H4 (cell line): ENCODE measurements around the gene GFI1. TPM values are rescaled to one million over a fixed set of nuclear protein-coding genes. Genes with fewer than 3 reads are reported as not detected.

Source experiments
- DNase-seq: peaks from one replicate; pipeline ENCODE4 v3.0.0-alpha.2; 2015; ENCODE audit warnings: low spot score
- total RNA-seq: library from RNA; depleted of rRNA; stranded (reverse); fragments of >200 nt; shearing (Covaris generic); gene quantifications from 2 replicates; pipeline ENCODE4 v1.2.3, GENCODE V29; 2014

GFI1 gene
- total RNA-seq, 1 experiment from 2014 or later, result 0.17 TPM

DNA sequence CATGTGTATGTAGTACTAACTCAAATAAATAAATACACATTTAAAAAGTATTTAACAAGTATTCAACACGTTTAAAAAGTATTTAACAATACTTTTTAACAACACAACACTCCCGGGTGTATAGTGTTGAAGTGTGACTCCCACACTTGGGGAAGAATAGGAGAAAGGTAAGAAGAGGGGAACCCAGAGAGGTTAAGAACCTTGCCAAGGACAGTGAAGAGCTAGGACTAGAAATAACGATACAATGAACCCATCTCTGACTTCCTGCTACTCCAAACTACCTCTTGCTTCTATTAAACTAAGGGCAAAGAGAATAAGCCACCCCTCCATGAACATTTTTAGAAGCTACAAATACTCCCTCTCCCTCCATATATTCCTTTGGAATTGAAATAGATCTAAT is 1.7 kb upstream of the GFI1 start:
- DNase-seq, result no peak

DNA sequence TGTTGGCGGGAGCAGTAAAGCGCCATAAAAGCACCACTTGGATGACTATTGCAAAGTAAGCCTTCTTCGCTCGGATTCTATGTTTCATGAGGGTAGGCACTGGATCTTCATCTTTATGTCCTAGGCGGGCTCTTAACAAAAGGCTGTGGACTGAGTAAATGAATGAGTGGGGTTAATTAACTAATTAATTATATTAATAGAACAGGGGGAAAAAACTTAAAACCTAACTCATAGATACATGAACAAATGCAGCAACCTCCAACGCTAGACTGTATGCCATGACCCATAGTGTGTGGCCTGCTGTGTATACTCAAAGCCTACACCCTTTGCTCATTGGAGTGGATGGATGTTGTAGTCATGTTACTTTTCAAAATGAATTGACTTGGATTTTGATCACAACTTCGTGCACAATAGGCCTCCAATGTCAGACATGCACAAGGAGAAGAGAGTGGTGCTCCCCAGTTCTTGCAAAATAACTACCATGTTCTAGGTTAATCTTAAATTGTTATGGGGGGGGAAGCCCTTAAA is 417 bp upstream of the GFI1 start:
- DNase-seq, result no peak

GRCh38 chr1:92485381-92486250 is 1.1 kb downstream of the GFI1 start:
- DNase-seq, result peak; percentile 10

DNA sequence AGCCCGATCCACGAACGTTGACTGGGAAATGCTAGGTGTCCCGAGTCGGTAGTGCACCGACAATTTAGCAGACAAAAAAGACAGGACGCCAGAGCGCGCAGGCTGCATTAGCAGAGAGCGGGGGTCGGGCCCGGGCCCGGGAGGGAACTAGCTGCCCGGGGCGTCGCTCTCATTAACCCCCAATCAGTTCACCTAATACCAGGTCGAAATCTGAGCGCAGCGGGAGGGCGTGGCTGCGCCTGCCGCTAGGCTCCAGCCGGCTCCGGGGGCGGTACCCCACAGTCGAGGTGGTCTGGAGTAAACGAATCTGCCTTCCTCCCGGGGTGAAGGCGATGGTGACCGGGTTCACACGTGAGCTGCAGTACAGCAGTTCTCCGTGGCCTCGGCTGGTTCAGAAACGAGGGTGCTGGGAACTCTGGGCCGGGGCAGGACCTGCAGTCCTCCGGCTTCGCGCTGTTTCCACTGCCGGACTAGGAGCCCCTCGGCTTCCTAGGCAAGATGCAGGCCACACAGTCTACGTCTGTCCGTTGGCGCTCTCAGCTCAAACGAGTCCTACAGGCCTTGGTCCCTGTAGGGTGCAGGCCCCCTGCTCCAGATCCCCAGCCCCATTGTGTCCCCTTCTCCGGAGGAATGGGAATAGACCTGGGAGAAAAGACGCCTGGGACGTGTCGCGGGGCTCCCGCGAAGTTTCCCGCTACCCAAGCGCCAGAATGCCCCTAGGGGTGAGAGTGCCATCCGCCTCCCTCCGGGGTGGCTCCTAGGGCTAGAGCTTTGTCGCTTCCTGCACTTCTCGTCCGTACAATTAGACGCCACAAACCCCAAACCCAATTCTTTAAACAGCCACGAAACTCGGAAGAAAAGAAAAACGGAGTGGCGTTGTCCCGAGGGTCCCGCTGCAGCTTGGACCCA is 2.0 kb downstream of the GFI1 start:
- no peak for DNase-seq

DNA sequence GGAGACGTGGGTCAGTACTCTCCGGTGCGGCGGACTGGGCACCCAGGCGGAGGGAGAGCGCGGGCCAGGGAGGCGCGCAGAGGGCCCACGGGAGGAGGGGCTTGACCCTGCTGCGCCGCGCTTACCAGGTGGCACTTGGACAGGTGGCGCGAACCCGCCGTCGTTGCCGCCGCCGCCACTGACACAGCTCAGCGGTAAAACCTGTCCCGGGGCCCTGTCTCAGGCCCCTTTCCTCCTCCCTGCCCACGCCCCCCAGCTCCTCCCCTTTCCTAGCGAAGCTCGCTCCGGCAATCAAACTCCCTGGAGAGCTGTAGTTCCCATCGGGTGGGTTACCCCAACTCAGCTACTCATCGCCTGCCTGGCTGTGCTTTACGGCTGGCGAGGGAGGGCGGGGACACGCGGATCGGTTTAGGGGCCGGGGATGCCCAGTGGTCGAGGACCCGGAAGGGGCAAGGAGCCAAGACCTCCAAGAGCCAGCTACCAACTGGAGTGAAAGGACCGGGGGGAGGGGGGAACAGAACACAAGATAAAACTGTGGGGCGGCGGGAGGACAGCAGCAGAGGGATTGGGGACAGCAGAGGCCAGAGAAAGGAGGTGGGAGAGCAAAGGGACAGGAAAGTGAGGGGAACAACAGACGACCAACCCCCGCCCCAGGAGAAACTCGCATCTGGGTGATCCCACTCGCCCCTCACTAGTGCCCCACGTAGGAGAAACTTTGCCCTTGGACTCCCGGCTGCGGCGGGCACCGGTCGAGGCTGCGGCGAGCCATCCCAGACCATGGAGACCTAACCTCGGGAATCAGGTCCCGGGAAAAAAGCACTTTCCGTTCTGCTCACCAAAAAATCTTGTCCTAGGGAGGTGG is 2.9 kb downstream of the GFI1 start:
- no peak for DNase-seq

GRCh38 chr1:92482665-92483609 is 3.8 kb downstream of the GFI1 start:
- DNase-seq, result no peak

GRCh38 chr1:92481971-92482664 is 4.6 kb downstream of the GFI1 start:
- DNase-seq, result no peak

DNA sequence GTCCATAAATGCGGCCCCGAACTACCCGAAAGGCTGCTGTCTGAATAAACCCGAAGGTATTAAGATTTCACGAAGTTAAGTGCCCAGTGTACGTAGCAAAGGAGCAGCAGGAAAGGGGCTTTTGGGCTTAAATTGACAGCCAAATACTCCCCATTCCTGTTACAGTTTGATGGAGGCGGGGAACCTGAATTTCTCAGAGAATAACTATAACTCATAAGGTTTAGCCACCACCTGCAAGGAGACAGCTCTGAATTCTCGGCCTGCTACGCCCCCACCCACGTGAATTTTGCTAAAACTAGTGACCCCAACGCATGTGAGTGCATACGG is 5.2 kb downstream of the GFI1 start:
- no peak for DNase-seq

- DNase-seq, result no peak
Measured at GRCh38 chr1:92480813-92481598, 5.7 kb downstream of the GFI1 start.

GRCh38 chr1:92480200-92480812 is 6.4 kb downstream of the GFI1 start:
- no peak for DNase-seq

- no peak for DNase-seq
Measured at GRCh38 chr1:92479587-92479986, 7.1 kb downstream of the GFI1 start.

- no peak for DNase-seq
Measured at GRCh38 chr1:92478393-92478792, 8.3 kb downstream of the GFI1 start.

DNA sequence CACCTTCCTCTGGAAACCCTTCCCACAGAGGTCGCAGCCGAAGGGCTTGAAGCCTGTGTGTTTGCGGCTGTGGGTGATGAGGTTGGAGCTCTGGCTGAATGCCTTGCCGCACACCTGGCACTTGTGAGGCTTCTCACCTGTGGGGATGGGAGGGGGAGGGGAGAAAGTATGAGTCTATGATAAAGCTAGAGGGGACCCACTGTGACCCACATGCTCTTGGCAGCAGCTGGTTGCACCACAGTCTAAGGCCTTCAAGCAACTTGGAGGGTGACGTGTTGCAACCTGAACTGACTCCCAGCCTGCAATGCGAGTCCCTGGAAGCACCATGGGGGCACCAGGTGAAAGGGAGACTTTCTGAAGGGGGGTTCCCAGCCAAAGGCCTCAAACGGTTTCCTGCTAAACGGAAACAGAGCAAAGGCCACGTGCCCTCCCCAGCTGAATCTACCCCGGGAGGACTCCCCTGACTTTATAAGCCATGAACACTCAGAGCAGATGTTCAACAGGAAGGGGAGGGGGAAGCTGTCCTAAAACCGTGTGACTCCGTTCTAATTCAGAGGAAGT is 10.6 kb downstream of the GFI1 start:
- no peak for DNase-seq

DNA sequence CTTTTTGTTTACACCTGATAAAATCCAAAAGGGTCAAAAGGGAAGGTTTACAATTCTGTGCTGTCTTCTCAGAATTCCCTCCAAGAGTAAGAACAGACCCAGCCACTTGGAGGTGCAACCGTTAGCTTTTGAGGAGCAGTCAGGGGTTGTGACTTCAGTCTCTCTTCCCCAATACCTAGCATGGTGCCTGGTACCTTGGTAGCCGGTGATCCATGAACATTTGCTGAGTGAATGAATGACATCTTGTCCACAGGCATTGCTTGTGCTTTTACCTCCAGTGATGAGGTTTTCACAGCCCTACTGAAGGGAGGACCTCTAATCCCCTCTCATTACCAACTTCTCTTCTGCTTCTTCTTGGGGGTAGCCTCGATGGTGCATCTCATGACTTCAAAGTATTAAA is 11.7 kb downstream of the GFI1 start:
- DNase-seq, result no peak

- no peak for DNase-seq
Measured at GRCh38 chr1:92473781-92474495, 12.8 kb downstream of the GFI1 start.

DNA sequence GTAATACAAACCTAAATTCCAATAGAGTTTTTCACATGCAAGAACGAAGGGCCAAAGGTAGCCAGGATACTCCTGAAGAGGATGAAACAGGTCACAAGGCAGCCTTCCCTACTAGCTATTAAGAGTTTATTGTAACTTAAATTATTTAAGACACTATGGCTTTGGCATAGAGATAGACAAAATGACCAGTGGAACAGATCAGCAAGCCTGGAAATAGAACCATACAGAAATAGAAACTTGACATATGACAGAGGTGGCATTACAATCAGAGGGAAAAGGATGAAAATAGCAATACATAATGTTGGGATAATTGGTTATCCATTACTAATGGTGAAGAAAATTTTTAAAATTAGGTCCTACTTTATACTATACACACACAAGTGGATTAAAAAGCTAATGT is 16.5 kb downstream of the GFI1 start:
- no peak for DNase-seq

- DNase-seq, result no peak
Measured at GRCh38 chr1:92466683-92467352, 19.9 kb downstream of the GFI1 start.
